ENCODE data around the gene CELF5.
"Not testable (repeated sequence)": the region's sequence is repeated elsewhere in the genome, so short reads cannot be mapped to it uniquely, and the experiment has no call there.

Gene CELF5

DNA sequence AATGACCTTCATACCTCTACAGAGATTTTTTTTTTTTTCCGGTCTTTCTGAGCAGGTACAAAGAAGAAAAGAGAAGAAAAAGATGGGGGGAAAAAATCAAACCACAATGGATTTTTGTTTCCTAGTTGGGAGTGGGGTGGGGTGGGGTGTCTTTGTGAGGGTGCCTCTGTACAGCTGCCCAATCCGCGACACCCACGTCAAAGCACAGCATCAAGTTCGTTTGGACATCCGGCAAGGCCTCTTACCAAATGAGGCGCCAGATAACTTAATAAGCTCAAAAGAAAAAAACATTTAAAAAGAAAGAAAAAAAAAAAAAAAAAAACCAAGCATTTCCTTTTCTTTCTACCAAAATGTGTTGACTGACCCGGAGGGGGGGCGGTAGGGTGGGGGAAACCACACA is 71.6 kb downstream of the CELF5 start:
- TF ChIP-seq CTCF (IDR thresholded peaks at IDR 0.05; ENCODE audit: poor library complexity, severe bottlenecking) = no peak
- Histone ChIP-seq H3K27ac (ENCODE audit: poor library complexity, severe bottlenecking) (no peak overlapping the region), H3K4me3 (ENCODE audit: severe bottlenecking) (no peak overlapping the region), H3K4me1 (ENCODE audit: insufficient read depth, poor library complexity, severe bottlenecking) (no peaks in the 10 kb centered on the region), H3K9me3 (ENCODE audit: severe bottlenecking) (no peaks in the 10 kb centered on the region), H3K27me3 (ENCODE audit: insufficient read depth, poor library complexity, severe bottlenecking) (no peaks in the 10 kb centered on the region), H3K36me3 (ENCODE audit: low read depth) (no peaks in the 10 kb centered on the region)
- no peak for ATAC-seq (ENCODE audit: low read depth)
- DNase-seq (ENCODE audit: low spot score) = no peak

- H3K9me3 ChIP-seq (ENCODE audit: severe bottlenecking) = no peaks in the 10 kb centered on the region
- no peaks in the 10 kb centered on the region for H3K27me3 ChIP-seq (ENCODE audit: insufficient read depth, poor library complexity, severe bottlenecking)
- no peaks in the 10 kb centered on the region for H3K4me1 ChIP-seq (ENCODE audit: insufficient read depth, poor library complexity, severe bottlenecking)
- no peak overlapping the region for H3K4me3 ChIP-seq (ENCODE audit: severe bottlenecking)
- ATAC-seq (ENCODE audit: low read depth) (no peak), DNase-seq (ENCODE audit: low spot score) (no peak)
- no peak overlapping the region for H3K27ac ChIP-seq (ENCODE audit: poor library complexity, severe bottlenecking)
- no peaks in the 10 kb centered on the region for H3K36me3 ChIP-seq (ENCODE audit: low read depth)
- no peak for TF ChIP-seq CTCF (IDR thresholded peaks at IDR 0.05; ENCODE audit: poor library complexity, severe bottlenecking)
These were observed 72.0 kb downstream of the CELF5 start for GRCh38 chr19:3296446-3296845.

DNA sequence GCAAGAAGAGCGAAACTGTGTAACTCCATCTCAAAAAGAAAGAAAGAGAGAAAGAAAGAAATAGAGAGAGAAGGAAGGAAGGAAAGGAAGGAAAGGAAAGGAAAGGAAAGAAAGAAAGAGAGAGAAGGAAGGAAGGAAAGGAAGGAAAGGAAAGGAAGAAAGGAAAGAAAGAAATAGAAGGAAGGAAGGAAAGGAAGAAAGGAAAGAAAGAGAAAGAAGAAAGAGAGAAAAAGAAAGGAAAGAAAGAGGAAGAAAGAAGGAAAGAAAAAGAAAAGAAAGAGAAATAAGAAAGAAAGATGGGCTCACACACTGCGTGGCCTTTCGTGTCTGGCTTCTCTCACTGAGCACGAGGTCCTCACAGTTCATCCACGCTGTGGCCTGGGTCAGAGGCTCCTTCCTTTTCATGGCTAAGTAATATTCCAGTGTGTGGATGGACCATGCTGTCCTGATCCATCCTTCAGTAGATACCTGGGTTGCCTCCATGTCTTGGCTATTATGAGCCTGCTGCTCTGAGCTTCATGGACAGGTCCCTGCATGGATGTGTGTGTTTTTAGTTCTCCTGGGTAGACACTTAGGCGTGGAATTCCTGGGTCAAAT is 74.5 kb downstream of the CELF5 start:
- Histone ChIP-seq H3K4me1 (ENCODE audit: insufficient read depth, poor library complexity, severe bottlenecking) (no peaks in the 10 kb centered on the region), H3K36me3 (ENCODE audit: low read depth) (no peaks in the 10 kb centered on the region), H3K9me3 (ENCODE audit: severe bottlenecking) (no peaks in the 10 kb centered on the region), H3K27me3 (ENCODE audit: insufficient read depth, poor library complexity, severe bottlenecking) (no peaks in the 10 kb centered on the region), H3K27ac (ENCODE audit: poor library complexity, severe bottlenecking) (no peak overlapping the region), H3K4me3 (ENCODE audit: severe bottlenecking) (no peak overlapping the region)
- no peak for TF ChIP-seq CTCF (IDR thresholded peaks at IDR 0.05; ENCODE audit: poor library complexity, severe bottlenecking)
- DNase-seq (ENCODE audit: low spot score) (no peak), ATAC-seq (ENCODE audit: low read depth) (no peak)

DNA sequence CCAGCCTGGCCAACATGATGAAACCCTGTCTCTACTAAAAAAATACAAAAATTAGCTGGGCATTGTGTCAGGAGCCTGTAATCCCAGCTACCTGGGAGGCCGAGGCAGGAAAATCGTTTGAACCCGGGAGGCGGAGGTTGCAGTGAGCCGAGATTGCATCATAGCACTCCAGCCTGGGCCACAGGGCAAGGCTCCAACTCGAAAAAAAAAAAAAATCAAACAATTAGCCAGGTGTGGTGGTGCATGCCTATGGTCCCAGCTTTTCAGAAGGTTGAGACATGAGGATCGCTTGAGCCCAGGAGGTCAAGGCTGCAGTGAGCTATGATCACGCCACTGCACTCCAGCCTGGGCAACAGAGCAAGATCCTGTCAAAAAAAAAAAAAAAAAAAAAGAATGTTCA is 76.1 kb downstream of the CELF5 start:
- H3K4me3 ChIP-seq (ENCODE audit: severe bottlenecking); H3K36me3 ChIP-seq (ENCODE audit: low read depth); H3K4me1 ChIP-seq (ENCODE audit: insufficient read depth, poor library complexity, severe bottlenecking); DNase-seq (ENCODE audit: low spot score); H3K27ac ChIP-seq (ENCODE audit: poor library complexity, severe bottlenecking); ATAC-seq (ENCODE audit: low read depth); H3K9me3 ChIP-seq (ENCODE audit: severe bottlenecking); H3K27me3 ChIP-seq (ENCODE audit: insufficient read depth, poor library complexity, severe bottlenecking): not testable (repeated sequence)

DNA sequence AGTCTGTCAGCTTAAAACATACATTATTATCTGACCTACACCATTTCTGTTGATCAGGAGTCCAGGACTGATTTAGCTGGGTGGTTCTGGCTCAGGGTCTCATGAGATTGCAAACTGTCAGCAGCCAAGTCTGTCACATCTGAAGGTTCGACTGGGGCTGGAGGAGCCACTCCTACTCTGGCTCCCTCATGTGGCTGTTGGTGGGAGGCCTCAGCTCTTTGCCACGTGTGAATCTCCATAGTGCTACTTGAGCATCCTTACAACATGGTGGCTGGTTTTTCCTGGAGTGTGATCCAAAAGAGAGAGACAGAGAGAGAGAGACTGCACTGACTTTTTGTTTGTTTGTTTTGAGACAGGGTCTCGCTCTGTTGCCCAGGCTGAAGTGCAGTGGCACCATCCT is 78.3 kb downstream of the CELF5 start:
- DNase-seq (ENCODE audit: low spot score) = no peak
- no peak overlapping the region for H3K27ac ChIP-seq (ENCODE audit: poor library complexity, severe bottlenecking)
- no peaks in the 10 kb centered on the region for H3K4me1 ChIP-seq (ENCODE audit: insufficient read depth, poor library complexity, severe bottlenecking)
- no peak for TF ChIP-seq CTCF (IDR thresholded peaks at IDR 0.05; ENCODE audit: poor library complexity, severe bottlenecking)
- no peaks in the 10 kb centered on the region for H3K9me3 ChIP-seq (ENCODE audit: severe bottlenecking)
- no peak overlapping the region for H3K4me3 ChIP-seq (ENCODE audit: severe bottlenecking)
- ATAC-seq (ENCODE audit: low read depth) = no peak
- no peaks in the 10 kb centered on the region for H3K27me3 ChIP-seq (ENCODE audit: insufficient read depth, poor library complexity, severe bottlenecking)
- no peaks in the 10 kb centered on the region for H3K36me3 ChIP-seq (ENCODE audit: low read depth)

Measured in RWPE2 (cell line).